Endodermal cell (in vitro differentiated cells): ENCODE data around the gene ST6GALNAC4. TPM values are rescaled to one million over a fixed set of nuclear protein-coding genes. Genes with fewer than 3 reads are reported as not detected.

Source experiments
- DNase-seq: peaks from one replicate; pipeline ENCODE4 v3.0.0-alpha.2; 2017
- H3K27ac ChIP-seq: 2 replicates; pipeline ENCODE4 v1.5.1; 2013; ENCODE audit warnings: mild to moderate bottlenecking, low read depth, low read length, moderate library complexity
- H3K27me3 ChIP-seq: 2 replicates; pipeline ENCODE4 v1.6.1; 2013; ENCODE audit warnings: mild to moderate bottlenecking, low read length, moderate library complexity; ENCODE audit not compliant: insufficient read depth, control insufficient read depth, poor library complexity, severe bottlenecking
- H3K36me3 ChIP-seq: 2 replicates; pipeline ENCODE4 v1.7.0; 2013; ENCODE audit warnings: mild to moderate bottlenecking, low read length, moderate library complexity; ENCODE audit not compliant: control insufficient read depth, insufficient read depth
- H3K4me1 ChIP-seq: one replicate; pipeline ENCODE4 v1.7.0; 2013; ENCODE audit warnings: low read length; ENCODE audit not compliant: control insufficient read depth, insufficient read depth
- H3K4me3 ChIP-seq: 2 replicates; pipeline ENCODE4 v1.5.1; 2013; ENCODE audit warnings: mild to moderate bottlenecking, low read length, moderate library complexity
- H3K9ac ChIP-seq: 2 replicates; pipeline ENCODE4 v1.6.1; 2013; ENCODE audit warnings: mild to moderate bottlenecking, low read length, moderate library complexity; ENCODE audit not compliant: poor library complexity, severe bottlenecking; ENCODE audit errors: extremely low read depth
- H3K9me3 ChIP-seq: 2 replicates; pipeline ENCODE4 v1.6.1; 2013; ENCODE audit warnings: mild to moderate bottlenecking, low read length, moderate library complexity; ENCODE audit not compliant: control insufficient read depth
- H3K27ac Mint-ChIP-seq: 2 replicates; pipeline ENCODE4 v1.8.0; 2020; ENCODE audit warnings: mixed read lengths
- H3K27me3 Mint-ChIP-seq: 2 replicates; pipeline ENCODE4 v1.8.0; 2021; ENCODE audit warnings: mild to moderate bottlenecking, mixed read lengths; ENCODE audit not compliant: insufficient read depth
- H3K36me3 Mint-ChIP-seq: 2 replicates; pipeline ENCODE4 v1.8.0; 2020; ENCODE audit warnings: low read depth, mixed read lengths
- H3K4me1 Mint-ChIP-seq: 2 replicates; pipeline ENCODE4 v1.8.0; 2020; ENCODE audit warnings: mixed read lengths
- H3K4me3 Mint-ChIP-seq: 2 replicates; pipeline ENCODE4 v1.8.0; 2020; ENCODE audit warnings: mild to moderate bottlenecking, moderate library complexity, mixed read lengths
- H3K9me3 Mint-ChIP-seq: 2 replicates; pipeline ENCODE4 v1.8.0; 2020; ENCODE audit warnings: mild to moderate bottlenecking, mixed read lengths
- WGBS, 2 experiments: methylation state at CpG; one replicate each; pipeline versions ENCODE4 v1.1.5 to v1.1.7; 2013; ENCODE audit warnings: missing lambda C conversion rate in 2 of 2, mixed read lengths in 1 of 2; ENCODE audit not compliant: insufficient coverage in 1 of 2, insufficient read length in 1 of 2; 5-methylcytosine and 5-hydroxymethylcytosine counted together
- total RNA-seq, 2 donors: library from RNA; stranded (reverse); fragmentation: NEBNext Ultra II Directional in 1 of 2; extraction: Animal tissue kit (Norgen Biotek cat#: 25700) in 1 of 2; gene quantifications; 2 replicates in 1 of 2; 3 replicates in 1 of 2; pipeline ENCODE4 v1.2.1, GENCODE V29; 2021
- TF ChIP-seq, protein P1 (sequence below): fragments of 200-600 bp; sonication (generic); conservative IDR thresholded peaks from 2 replicates; pipeline ENCODE4 v1.5.0; 2021; ENCODE audit warnings: antibody characterized with exemption, mild to moderate bottlenecking

The ST6GALNAC4 gene
- total RNA-seq, 2 donors from 2014 or later, result 8.3 to 12.7 TPM

DNA sequence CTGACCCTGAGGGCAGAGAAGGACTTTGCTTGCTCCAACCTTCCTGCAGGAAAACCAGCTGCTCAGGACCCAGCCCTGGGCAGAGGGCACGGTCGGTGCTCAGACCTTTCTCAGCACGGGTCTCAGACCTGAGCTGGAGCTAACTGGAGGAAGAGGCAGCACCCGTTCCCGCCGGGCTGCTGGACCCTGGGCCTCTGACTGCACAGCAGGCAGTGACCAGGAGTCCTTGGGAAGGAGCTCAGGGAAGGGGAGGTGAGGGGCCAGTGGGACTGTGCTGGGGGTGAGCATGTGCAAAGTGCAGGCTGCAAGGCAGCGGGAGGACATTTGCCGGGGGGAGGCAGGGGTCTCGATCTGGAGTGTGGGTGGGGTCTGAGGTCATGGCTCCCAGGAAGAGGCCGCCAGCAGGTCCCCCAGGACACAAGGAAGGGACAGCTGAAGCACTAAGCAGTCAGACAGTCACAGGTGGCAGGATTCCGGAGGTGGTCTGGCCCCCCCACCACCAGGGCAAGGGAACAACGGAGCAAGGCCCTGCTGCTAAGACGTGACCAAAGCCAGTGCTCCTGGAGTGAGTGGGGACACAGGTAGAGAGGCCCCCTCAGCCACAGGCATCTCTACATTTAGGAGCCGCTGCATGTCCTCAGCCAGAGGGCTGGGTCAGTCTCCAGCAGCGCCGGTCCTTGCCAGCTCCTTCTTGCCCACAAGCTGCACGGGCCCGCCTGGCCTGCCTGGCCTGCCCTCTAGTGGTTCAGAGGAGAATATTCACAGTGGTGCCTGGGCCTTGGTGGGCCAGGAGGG, 25.6 kb upstream of the ST6GALNAC4 start:
- H3K27ac ChIP-seq, result no peak overlapping the region
- H3K36me3 Mint-ChIP-seq, result peaks cover 21% of the 10 kb centered on the region
- WGBS, 2 experiments, result 78 to 80% methylated on average over 13 to 18 of the region's 18 CpGs
- no peak overlapping the region for H3K9ac ChIP-seq
- H3K36me3 ChIP-seq, result peaks cover 36% of the 10 kb centered on the region
- H3K9me3 ChIP-seq, result no peaks in the 10 kb centered on the region
- H3K4me3 ChIP-seq, result no peak overlapping the region
- no peaks in the 10 kb centered on the region for H3K9me3 Mint-ChIP-seq
- peak; percentile 93 for DNase-seq
- TF ChIP-seq, protein P1, sequence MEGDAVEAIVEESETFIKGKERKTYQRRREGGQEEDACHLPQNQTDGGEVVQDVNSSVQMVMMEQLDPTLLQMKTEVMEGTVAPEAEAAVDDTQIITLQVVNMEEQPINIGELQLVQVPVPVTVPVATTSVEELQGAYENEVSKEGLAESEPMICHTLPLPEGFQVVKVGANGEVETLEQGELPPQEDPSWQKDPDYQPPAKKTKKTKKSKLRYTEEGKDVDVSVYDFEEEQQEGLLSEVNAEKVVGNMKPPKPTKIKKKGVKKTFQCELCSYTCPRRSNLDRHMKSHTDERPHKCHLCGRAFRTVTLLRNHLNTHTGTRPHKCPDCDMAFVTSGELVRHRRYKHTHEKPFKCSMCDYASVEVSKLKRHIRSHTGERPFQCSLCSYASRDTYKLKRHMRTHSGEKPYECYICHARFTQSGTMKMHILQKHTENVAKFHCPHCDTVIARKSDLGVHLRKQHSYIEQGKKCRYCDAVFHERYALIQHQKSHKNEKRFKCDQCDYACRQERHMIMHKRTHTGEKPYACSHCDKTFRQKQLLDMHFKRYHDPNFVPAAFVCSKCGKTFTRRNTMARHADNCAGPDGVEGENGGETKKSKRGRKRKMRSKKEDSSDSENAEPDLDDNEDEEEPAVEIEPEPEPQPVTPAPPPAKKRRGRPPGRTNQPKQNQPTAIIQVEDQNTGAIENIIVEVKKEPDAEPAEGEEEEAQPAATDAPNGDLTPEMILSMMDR, result peak; percentile 96
- no peak overlapping the region for H3K4me3 Mint-ChIP-seq
- peak overlapping the region; percentile 48 for H3K27ac Mint-ChIP-seq
- H3K27me3 Mint-ChIP-seq, result no peaks in the 10 kb centered on the region
- no peaks in the 10 kb centered on the region for H3K4me1 ChIP-seq
- H3K4me1 Mint-ChIP-seq, result peaks cover 6% of the 10 kb centered on the region
- H3K27me3 ChIP-seq, result no peaks in the 10 kb centered on the region

DNA sequence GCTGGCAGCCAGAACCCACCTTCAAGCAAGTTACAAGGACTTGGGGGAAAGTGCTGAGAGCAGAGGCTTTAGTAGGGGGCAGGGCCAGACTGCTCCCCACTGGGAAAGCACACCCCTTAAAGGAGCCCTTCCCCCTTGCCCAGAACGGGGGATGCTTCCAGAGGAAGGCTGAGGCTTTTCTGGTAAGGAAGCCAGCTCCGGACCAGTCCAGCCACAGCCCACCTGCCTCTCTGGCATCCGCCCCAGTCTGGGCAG, 25.0 kb upstream of the ST6GALNAC4 start:
- Histone ChIP-seq H3K4me1 (no peaks in the 10 kb centered on the region), H3K27ac (no peak overlapping the region), H3K27me3 (no peaks in the 10 kb centered on the region), H3K9me3 (no peaks in the 10 kb centered on the region), H3K36me3 (peaks cover 36% of the 10 kb centered on the region), H3K9ac (no peak overlapping the region), H3K4me3 (no peak overlapping the region)
- H3K4me1 Mint-ChIP-seq, result peaks cover 9% of the 10 kb centered on the region
- no peaks in the 10 kb centered on the region for H3K27me3 Mint-ChIP-seq
- TF ChIP-seq, protein P1, result no peak
- no peak overlapping the region for H3K27ac Mint-ChIP-seq
- DNase-seq, result no peak
- H3K4me3 Mint-ChIP-seq, result no peak overlapping the region
- peaks cover 19% of the 10 kb centered on the region for H3K36me3 Mint-ChIP-seq
- no peaks in the 10 kb centered on the region for H3K9me3 Mint-ChIP-seq
- WGBS, 2 experiments, result 96% methylated on average over 3 of the region's 3 CpGs

DNA sequence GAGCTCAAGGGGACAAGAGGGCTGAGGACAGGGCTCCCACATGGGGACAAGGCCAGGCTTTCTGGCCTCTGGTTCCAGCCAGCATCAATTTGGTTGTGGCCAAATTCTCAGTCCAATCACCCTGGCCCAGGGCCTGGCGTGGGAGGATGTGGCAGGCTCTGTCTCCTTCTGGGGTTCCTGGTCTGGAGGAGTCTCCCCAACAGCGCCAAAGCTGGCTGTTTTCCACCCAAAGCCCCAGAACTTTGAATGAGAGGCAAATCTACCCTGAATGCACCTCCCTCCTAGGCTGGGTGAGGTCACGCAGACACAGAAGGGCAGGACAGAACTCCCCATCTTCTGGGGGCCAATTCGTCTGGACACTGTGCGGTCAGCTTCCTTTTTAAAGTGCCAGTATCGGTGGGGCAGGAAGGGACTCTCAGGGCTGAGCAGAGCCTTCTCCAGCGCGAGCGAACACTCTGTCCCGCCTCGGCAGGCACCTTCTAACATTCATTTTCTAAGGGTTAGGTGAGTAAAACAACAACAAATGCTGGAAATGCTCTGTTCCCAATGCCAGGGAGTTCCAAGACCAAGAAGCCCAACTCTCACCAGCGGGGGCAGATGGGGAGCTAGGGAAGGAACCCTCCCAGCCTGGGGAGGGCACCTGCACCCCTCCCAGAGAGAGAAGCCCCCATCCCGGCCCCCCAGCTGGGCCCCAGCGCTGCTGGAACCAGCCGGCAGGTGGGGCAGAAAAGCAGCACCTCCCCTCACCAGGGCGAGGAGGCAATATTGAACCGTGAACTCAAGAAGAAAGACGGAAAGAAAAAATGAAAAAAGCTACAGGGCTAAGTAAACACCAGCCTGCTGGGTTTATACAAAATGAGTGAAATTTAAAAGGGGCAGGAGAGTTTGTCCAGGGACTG, 24.5 kb upstream of the ST6GALNAC4 start:
- Histone ChIP-seq H3K4me1 (no peaks in the 10 kb centered on the region), H3K9ac (no peak overlapping the region), H3K36me3 (peaks cover 36% of the 10 kb centered on the region), H3K9me3 (no peaks in the 10 kb centered on the region), H3K27ac (no peak overlapping the region), H3K27me3 (no peaks in the 10 kb centered on the region), H3K4me3 (no peak overlapping the region)
- Mint-ChIP-seq H3K4me1 (peaks cover 12% of the 10 kb centered on the region), H3K27ac (no peak overlapping the region), H3K27me3 (no peaks in the 10 kb centered on the region), H3K4me3 (no peak overlapping the region), H3K9me3 (no peaks in the 10 kb centered on the region), H3K36me3 (peaks cover 19% of the 10 kb centered on the region)
- TF ChIP-seq, protein P1, result no peak
- no peak for DNase-seq
- 86 to 100% methylated on average over 10 to 18 of the region's 18 CpGs for WGBS, 2 experiments
